PFSK-1 (cell line): ENCODE results near the gene TMEM161A.

Experiments
- FOXP2 ChIP-seq: optimal IDR thresholded peaks from 2 replicates; pipeline ENCODE3; 2011; ENCODE audit warnings: borderline replicate concordance, control low read depth, inconsistent platforms; ENCODE audit not compliant: insufficient read depth; ENCODE audit errors: extremely low read length, extremely low read depth
- POLR2AphosphoS5 ChIP-seq: IDR thresholded peaks from 2 replicates; pipeline ENCODE4 v1.6.1; 2012; ENCODE audit warnings: low read depth, mild to moderate bottlenecking, control low read depth, low read length, moderate library complexity
- SIN3A ChIP-seq: IDR thresholded peaks from 2 replicates; pipeline ENCODE4 v1.6.1; 2012; ENCODE audit warnings: mild to moderate bottlenecking, low read length, moderate library complexity, borderline replicate concordance; ENCODE audit not compliant: insufficient read depth

DNA sequence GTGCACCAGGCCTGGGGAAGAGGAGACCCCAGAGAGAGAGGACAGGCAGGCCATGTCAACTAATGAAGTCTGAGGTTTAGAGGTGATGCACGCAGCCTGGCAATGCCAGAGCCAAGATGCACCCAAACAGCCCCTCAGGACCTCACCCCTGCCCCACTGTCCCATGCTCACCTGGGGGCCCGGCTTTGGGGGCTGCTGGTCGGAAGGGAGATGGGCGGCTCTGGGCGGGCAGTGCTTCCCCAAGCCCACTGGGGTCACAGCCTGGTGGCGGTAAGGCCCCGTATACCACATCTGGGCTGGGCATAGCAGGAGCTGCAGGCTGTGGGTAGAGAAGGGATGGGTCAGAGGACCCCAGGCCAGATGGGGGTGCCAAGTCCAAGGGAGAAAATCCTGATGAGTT lies 8.6 kb upstream of the TMEM161A start:
- TF ChIP-seq SIN3A (no peak), FOXP2 (no peak), POLR2AphosphoS5 (no peak)
